Astrocyte (in vitro differentiated cells and primary cell): ENCODE measurements around the gene GRID2. TPM values are rescaled to one million over a fixed set of nuclear protein-coding genes. Genes with fewer than 3 reads are reported as not detected.

Experiments
- DNase-seq: peaks from one replicate; pipeline ENCODE4 v3.0.0-alpha.2; 2010; ENCODE audit warnings: low read depth
- FAIRE-seq: peaks from 2 replicates; lab custom pipeline; 2011; peaks lifted over from hg19 to GRCh38; lab: Jason Lieb, UNC
- H2AFZ ChIP-seq: 2 replicates; pipeline ENCODE4 v1.6.0; 2012; ENCODE audit warnings: low read depth, low read length, inconsistent platforms
- H3K27ac ChIP-seq: 2 replicates; pipeline ENCODE4 v1.5.1; 2011; ENCODE audit warnings: low read depth, low read length, inconsistent platforms
- H3K27me3 ChIP-seq: 2 replicates; pipeline ENCODE4 v1.6.0; 2011; ENCODE audit warnings: low read length, inconsistent platforms; ENCODE audit not compliant: insufficient read depth
- H3K36me3 ChIP-seq: 2 replicates; pipeline ENCODE4 v1.5.1; 2011; ENCODE audit warnings: low read length, inconsistent platforms; ENCODE audit not compliant: insufficient read depth
- H3K4me1 ChIP-seq: 2 replicates; pipeline ENCODE4 v1.5.1; 2011; ENCODE audit warnings: low read length, inconsistent platforms; ENCODE audit not compliant: insufficient read depth
- H3K4me2 ChIP-seq: 2 replicates; pipeline ENCODE4 v1.6.0; 2012; ENCODE audit warnings: low read length, inconsistent platforms
- H3K4me3 ChIP-seq: 2 replicates; pipeline ENCODE4 v1.5.1; 2011; ENCODE audit warnings: low read depth, mild to moderate bottlenecking, low read length, inconsistent platforms; ENCODE audit not compliant: insufficient read depth
- H3K79me2 ChIP-seq: 2 replicates; pipeline ENCODE4 v1.6.0; 2012; ENCODE audit warnings: mild to moderate bottlenecking, low read length, inconsistent platforms; ENCODE audit not compliant: insufficient read depth
- H3K9ac ChIP-seq: 2 replicates; pipeline ENCODE4 v1.6.0; 2012; ENCODE audit warnings: mild to moderate bottlenecking, low read length, inconsistent platforms
- H3K9me3 ChIP-seq: 2 replicates; pipeline ENCODE4 v1.5.1; 2012; ENCODE audit warnings: low read depth, mild to moderate bottlenecking, low read length, inconsistent platforms; ENCODE audit not compliant: insufficient read depth
- H4K20me1 ChIP-seq: 2 replicates; pipeline ENCODE4 v1.6.0; 2012; ENCODE audit warnings: low read length, inconsistent platforms; ENCODE audit not compliant: insufficient read depth
- H3K27ac Mint-ChIP-seq: one replicate; pipeline ENCODE4 v1.8.0; 2021; ENCODE audit warnings: mild to moderate bottlenecking, mixed read lengths; ENCODE audit not compliant: unreplicated experiment
- H3K27me3 Mint-ChIP-seq: one replicate; pipeline ENCODE4 v1.8.0; 2021; ENCODE audit warnings: low read depth, mixed read lengths; ENCODE audit not compliant: unreplicated experiment
- H3K36me3 Mint-ChIP-seq: one replicate; pipeline ENCODE4 v1.8.0; 2021; ENCODE audit warnings: low read depth, mixed read lengths; ENCODE audit not compliant: unreplicated experiment
- H3K4me1 Mint-ChIP-seq: one replicate; pipeline ENCODE4 v1.8.0; 2021; ENCODE audit warnings: low read depth, mixed read lengths; ENCODE audit not compliant: unreplicated experiment
- H3K4me3 Mint-ChIP-seq: one replicate; pipeline ENCODE4 v1.8.0; 2021; ENCODE audit warnings: mild to moderate bottlenecking, moderate library complexity, mixed read lengths; ENCODE audit not compliant: unreplicated experiment
- H3K9me3 Mint-ChIP-seq: one replicate; pipeline ENCODE4 v1.8.0; 2021; ENCODE audit warnings: mild to moderate bottlenecking, mixed read lengths; ENCODE audit not compliant: unreplicated experiment
- EZH2 ChIP-seq: IDR thresholded peaks from 2 replicates; pipeline ENCODE4 v1.6.1; 2012; ENCODE audit warnings: mild to moderate bottlenecking, low read length, inconsistent platforms; ENCODE audit not compliant: insufficient read depth
- total RNA-seq: library from RNA; stranded (reverse); gene quantifications from 2 replicates; pipeline ENCODE4 v1.2.1, GENCODE V29; 2021
- TF ChIP-seq, protein P1 (sequence below): IDR thresholded peaks from 2 replicates; pipeline ENCODE4 v1.5.1; 2011; ENCODE audit warnings: low read depth, mild to moderate bottlenecking, inconsistent platforms, low read length, moderate library complexity; ENCODE audit not compliant: insufficient read depth

GRID2 gene
- total RNA-seq, 1 donor from 2014 or later: 0.14 TPM

GRCh38 chr4:93501946-93502345 is 1198.2 kb downstream of the GRID2 start:
- no peak overlapping the region for H3K4me3 Mint-ChIP-seq
- peaks cover 2% of the 10 kb centered on the region for H3K27me3 Mint-ChIP-seq
- no peaks in the 10 kb centered on the region for H3K9me3 Mint-ChIP-seq
- no peak overlapping the region for H3K4me3 ChIP-seq
- TF ChIP-seq EZH2: no peak
- H3K27me3 ChIP-seq: no peaks in the 10 kb centered on the region
- H3K4me1 Mint-ChIP-seq: no peaks in the 10 kb centered on the region
- no peak overlapping the region for H3K27ac Mint-ChIP-seq
- no peaks in the 10 kb centered on the region for H3K4me1 ChIP-seq
- H3K36me3 Mint-ChIP-seq: no peaks in the 10 kb centered on the region
- H3K9me3 ChIP-seq: no peaks in the 10 kb centered on the region
- no peak overlapping the region for H3K4me2 ChIP-seq
- no peaks in the 10 kb centered on the region for H3K79me2 ChIP-seq
- no peaks in the 10 kb centered on the region for H4K20me1 ChIP-seq
- H3K36me3 ChIP-seq: no peaks in the 10 kb centered on the region
- no peak overlapping the region for H3K27ac ChIP-seq
- no peak overlapping the region for H2AFZ ChIP-seq
- no peak for DNase-seq
- no peak for FAIRE-seq
- H3K9ac ChIP-seq: no peak overlapping the region

- H2AFZ ChIP-seq: no peak overlapping the region
These were observed 1199.2 kb downstream of the GRID2 start for GRCh38 chr4:93502991-93503390.

GRCh38 chr4:93513851-93514250 is 1210.1 kb downstream of the GRID2 start:
- Histone ChIP-seq H3K36me3 (no peaks in the 10 kb centered on the region), H3K79me2 (no peaks in the 10 kb centered on the region), H4K20me1 (no peaks in the 10 kb centered on the region), H3K9ac (no peak overlapping the region), H3K27ac (no peak overlapping the region), H3K4me3 (no peak overlapping the region), H3K27me3 (no peaks in the 10 kb centered on the region), H3K4me1 (no peaks in the 10 kb centered on the region), H2AFZ (no peak overlapping the region), H3K4me2 (no peak overlapping the region), H3K9me3 (no peaks in the 10 kb centered on the region)
- TF ChIP-seq, protein P1, sequence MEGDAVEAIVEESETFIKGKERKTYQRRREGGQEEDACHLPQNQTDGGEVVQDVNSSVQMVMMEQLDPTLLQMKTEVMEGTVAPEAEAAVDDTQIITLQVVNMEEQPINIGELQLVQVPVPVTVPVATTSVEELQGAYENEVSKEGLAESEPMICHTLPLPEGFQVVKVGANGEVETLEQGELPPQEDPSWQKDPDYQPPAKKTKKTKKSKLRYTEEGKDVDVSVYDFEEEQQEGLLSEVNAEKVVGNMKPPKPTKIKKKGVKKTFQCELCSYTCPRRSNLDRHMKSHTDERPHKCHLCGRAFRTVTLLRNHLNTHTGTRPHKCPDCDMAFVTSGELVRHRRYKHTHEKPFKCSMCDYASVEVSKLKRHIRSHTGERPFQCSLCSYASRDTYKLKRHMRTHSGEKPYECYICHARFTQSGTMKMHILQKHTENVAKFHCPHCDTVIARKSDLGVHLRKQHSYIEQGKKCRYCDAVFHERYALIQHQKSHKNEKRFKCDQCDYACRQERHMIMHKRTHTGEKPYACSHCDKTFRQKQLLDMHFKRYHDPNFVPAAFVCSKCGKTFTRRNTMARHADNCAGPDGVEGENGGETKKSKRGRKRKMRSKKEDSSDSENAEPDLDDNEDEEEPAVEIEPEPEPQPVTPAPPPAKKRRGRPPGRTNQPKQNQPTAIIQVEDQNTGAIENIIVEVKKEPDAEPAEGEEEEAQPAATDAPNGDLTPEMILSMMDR: no peak
- no peak for TF ChIP-seq EZH2
- DNase-seq (no peak), FAIRE-seq (no peak)
- Mint-ChIP-seq H3K4me3 (no peak overlapping the region), H3K36me3 (no peaks in the 10 kb centered on the region), H3K27ac (no peak overlapping the region), H3K9me3 (no peaks in the 10 kb centered on the region), H3K4me1 (no peaks in the 10 kb centered on the region), H3K27me3 (no peaks in the 10 kb centered on the region)

More at GRCh38 chr4:93502991-93503390, 1199.2 kb downstream of the GRID2 start:
- Mint-ChIP-seq H3K4me1 (no peaks in the 10 kb centered on the region), H3K27ac (no peak overlapping the region), H3K9me3 (no peaks in the 10 kb centered on the region), H3K27me3 (peaks cover 2% of the 10 kb centered on the region), H3K4me3 (no peak overlapping the region), H3K36me3 (no peaks in the 10 kb centered on the region)
- Histone ChIP-seq H3K36me3 (no peaks in the 10 kb centered on the region), H4K20me1 (no peaks in the 10 kb centered on the region), H3K4me1 (no peaks in the 10 kb centered on the region), H3K9ac (no peak overlapping the region), H3K9me3 (no peaks in the 10 kb centered on the region), H3K4me2 (no peak overlapping the region), H3K79me2 (no peaks in the 10 kb centered on the region), H3K27me3 (no peaks in the 10 kb centered on the region), H3K27ac (no peak overlapping the region), H3K4me3 (no peak overlapping the region)
- DNase-seq: no peak
- TF ChIP-seq EZH2: no peak
- TF ChIP-seq, protein P1: no peak
- no peak for FAIRE-seq
